ENCODE results near the gene ARHGAP24.

The ARHGAP24 gene

GRCh38 chr4:85591406-85592098, 116.6 kb downstream of the ARHGAP24 start:
- Histone ChIP-seq H3K27me3 (no peaks in the 10 kb centered on the region), H3K4me1 (ENCODE audit: control insufficient read depth in 1 of 2, insufficient read depth in 1 of 2, low read depth in 1 of 2, low read length in 1 of 2) (peaks cover 11 to 18% of the 10 kb centered on the region in 2 experiments), H3K9me3 (no peaks in the 10 kb centered on the region), H3K4me3 (ENCODE audit: low read depth in 1 of 2, low read length in 1 of 2) (no peak overlapping the region), H3K27ac (no peak overlapping the region), H3K36me3 (no peaks in the 10 kb centered on the region)
- TF ChIP-seq CTCF (IDR thresholded peaks at IDR 0.05): no peak

GRCh38 chr4:85595098-85595775, 120.3 kb downstream of the ARHGAP24 start:
- Histone ChIP-seq H3K4me3 (ENCODE audit: low read depth in 1 of 2, low read length in 1 of 2) (no peak overlapping the region), H3K36me3 (no peaks in the 10 kb centered on the region), H3K27ac (peak overlapping the region; percentile 8), H3K4me1 (ENCODE audit: control insufficient read depth in 1 of 2, insufficient read depth in 1 of 2, low read depth in 1 of 2, low read length in 1 of 2) (peaks cover 11 to 18% of the 10 kb centered on the region in 2 experiments), H3K9me3 (no peaks in the 10 kb centered on the region), H3K27me3 (no peaks in the 10 kb centered on the region)
- no peak for TF ChIP-seq CTCF (IDR thresholded peaks at IDR 0.05)

GRCh38 chr4:85595796-85596559, 121.0 kb downstream of the ARHGAP24 start:
- H3K36me3 ChIP-seq: no peaks in the 10 kb centered on the region
- peaks cover 11 to 18% of the 10 kb centered on the region in 2 experiments for H3K4me1 ChIP-seq (ENCODE audit: control insufficient read depth in 1 of 2, insufficient read depth in 1 of 2, low read depth in 1 of 2, low read length in 1 of 2)
- no peaks in the 10 kb centered on the region for H3K9me3 ChIP-seq
- H3K27ac ChIP-seq: no peak overlapping the region
- no peak overlapping the region for H3K4me3 ChIP-seq (ENCODE audit: low read depth in 1 of 2, low read length in 1 of 2)
- H3K27me3 ChIP-seq: no peaks in the 10 kb centered on the region
- no peak for TF ChIP-seq CTCF (IDR thresholded peaks at IDR 0.05)

- Histone ChIP-seq H3K27ac (no peak overlapping the region), H3K27me3 (no peaks in the 10 kb centered on the region), H3K4me1 (ENCODE audit: control insufficient read depth in 1 of 2, insufficient read depth in 1 of 2, low read depth in 1 of 2, low read length in 1 of 2) (peaks cover 11 to 18% of the 10 kb centered on the region in 2 experiments), H3K4me3 (ENCODE audit: low read depth in 1 of 2, low read length in 1 of 2) (no peak overlapping the region), H3K36me3 (no peaks in the 10 kb centered on the region), H3K9me3 (no peaks in the 10 kb centered on the region)
- no peak for TF ChIP-seq CTCF (IDR thresholded peaks at IDR 0.05)
These were observed 124.0 kb downstream of the ARHGAP24 start for GRCh38 chr4:85598936-85599335.

GRCh38 chr4:85600501-85600900, 125.6 kb downstream of the ARHGAP24 start:
- Histone ChIP-seq H3K27me3 (no peaks in the 10 kb centered on the region), H3K36me3 (no peaks in the 10 kb centered on the region), H3K4me3 (ENCODE audit: low read depth in 1 of 2, low read length in 1 of 2) (no peak overlapping the region), H3K9me3 (no peaks in the 10 kb centered on the region), H3K4me1 (ENCODE audit: control insufficient read depth in 1 of 2, insufficient read depth in 1 of 2, low read depth in 1 of 2, low read length in 1 of 2) (peaks cover 0 to 5% of the 10 kb centered on the region in 2 experiments), H3K27ac (no peak overlapping the region)
- no peak for TF ChIP-seq CTCF (IDR thresholded peaks at IDR 0.05)

Data from neutrophil (primary cell).